NCI-H1092 (cell line): Measurements from ENCODE around the gene CHL1.
A peak's percentile ranks its signal among the peaks of the same experiment; 100 is the strongest.

Experiments used
- DNase-seq: peaks from one replicate; lab custom pipeline; 2025; lab: John Stamatoyannopoulos, UW

CHL1 gene

DNA sequence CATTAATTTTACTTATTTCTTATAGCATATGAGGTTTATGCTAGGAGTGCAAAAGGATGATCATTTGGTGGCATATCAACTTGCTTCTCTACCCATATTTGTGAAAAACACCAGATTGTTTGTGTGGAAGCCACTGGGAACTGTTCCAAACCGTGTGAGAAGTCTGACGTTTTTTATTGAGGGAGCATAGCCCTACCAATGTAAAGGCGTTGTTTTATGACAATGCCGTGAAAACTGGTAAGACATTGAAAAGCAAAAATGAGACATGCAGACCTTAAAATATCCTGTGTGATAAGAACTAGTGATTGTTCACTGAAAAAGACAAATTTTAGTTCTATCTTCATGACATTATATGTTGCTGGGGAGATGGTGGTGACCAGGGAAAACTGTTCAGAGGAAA is 87.8 kb downstream of the CHL1 start:
- no peak for DNase-seq

DNA sequence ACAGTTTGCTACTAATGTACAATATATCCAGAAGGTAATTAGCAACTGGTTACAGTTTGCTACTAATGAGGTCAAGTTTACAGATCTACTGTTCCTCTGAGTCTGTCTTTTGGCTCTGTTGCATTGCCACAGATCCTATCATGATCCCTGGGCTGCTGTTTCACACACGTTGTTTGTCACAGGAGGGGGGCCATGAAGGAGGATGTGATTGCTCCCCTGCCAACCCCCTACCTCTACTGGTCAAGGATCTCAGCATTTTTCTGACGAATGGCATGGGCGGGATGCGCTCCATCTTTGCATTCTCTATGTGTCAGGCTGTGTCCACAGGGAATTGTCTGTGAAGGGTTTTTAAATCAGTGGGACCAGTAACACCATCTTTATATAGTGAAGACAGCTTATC is 91.9 kb downstream of the CHL1 start:
- DNase-seq = no peak

GRCh38 chr3:291028-291427 is 94.5 kb downstream of the CHL1 start:
- no peak for DNase-seq

GRCh38 chr3:291646-292436 is 95.3 kb downstream of the CHL1 start:
- no peak for DNase-seq

GRCh38 chr3:294096-294495 is 97.5 kb downstream of the CHL1 start:
- no peak for DNase-seq

- no peak for DNase-seq
These were observed 98.0 kb downstream of the CHL1 start for GRCh38 chr3:294581-294980.

DNA sequence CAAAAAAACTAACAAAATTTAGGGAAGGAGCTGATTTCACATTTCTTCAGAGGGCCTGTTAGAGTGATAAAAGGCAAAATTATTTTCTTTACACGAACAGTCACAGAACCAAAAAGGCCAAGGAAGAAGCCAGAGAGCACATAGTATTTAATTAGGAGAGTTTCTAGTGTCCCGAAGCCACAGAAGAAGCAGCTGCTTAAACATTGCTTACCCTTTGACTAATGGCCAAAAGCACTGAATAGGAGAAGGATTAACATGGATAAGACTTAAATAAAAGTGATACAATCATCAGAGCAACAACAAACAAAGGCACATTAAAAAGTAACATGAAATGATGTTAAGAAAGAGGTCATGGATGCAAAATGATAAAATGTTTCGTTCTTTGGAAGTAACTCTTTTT is 98.6 kb downstream of the CHL1 start:
- no peak for DNase-seq

GRCh38 chr3:297585-297984 is 101.0 kb downstream of the CHL1 start:
- DNase-seq = peak; percentile 44

DNA sequence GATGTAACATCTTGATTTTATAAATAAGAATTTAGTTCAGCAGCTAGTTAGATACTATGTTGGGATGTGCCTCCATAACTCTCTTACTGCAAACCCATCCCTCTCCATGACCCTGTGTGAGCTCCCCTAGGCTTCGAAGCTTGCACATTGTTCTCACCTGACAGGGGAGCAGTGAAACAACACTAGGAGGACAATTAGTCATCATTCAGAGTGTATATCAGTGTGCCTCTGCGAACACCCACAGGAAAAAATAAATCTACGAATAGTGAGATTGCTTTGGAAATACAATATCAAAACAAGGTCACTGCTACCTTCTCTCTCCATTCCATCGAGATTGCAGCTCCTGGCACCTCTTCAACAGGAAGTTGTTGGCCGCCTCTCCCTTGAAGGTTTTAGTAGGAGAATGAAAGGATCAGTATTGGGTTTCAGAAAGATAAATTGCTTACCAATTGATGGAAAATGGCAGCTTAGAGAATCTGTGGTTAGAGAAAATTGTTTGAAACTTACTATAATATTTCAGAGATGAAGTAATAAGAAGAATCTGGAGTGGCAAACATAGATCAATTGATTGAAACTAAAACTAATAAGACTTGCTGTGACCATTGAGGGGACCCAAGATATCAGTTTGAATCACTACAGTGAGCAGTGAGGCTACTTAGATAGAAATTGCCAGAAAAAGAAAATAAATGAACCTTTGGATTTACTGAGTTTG is 103.2 kb downstream of the CHL1 start:
- DNase-seq = no peak

GRCh38 chr3:307182-307581 is 110.6 kb downstream of the CHL1 start:
- DNase-seq = no peak

DNA sequence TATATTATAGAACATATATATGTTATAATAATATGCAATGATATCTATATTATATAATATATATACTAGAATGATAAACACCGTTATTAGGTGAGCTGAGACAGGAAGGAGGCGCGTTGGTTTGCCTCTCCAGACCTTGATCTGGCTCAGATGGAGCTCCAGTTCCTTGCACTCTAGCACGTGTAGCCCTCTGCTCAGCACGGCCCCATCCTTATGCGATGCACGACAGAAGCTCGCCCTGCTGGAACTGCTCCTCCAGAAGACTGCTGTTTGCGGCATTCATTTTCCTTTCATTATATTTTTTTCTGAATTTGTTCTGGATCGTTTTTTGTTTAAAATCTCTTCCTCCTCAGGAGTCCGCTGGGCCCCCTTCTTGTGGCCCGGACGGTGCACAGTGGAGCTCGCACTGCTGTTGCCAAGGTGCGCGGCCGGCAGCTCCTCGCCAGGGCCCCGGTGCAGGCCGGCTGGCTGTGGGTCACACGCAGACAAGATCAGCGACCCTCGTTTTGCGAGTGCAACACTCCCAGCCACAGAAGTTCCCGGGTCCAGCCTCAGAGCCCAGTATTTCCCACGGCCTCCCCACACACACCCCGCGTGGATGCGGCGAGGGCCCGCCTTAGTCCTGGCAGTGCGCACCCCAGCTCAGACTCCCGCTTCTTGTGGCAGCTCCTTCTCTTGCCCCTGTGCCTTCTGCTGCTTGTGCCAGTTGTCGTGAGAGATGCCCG is 112.2 kb downstream of the CHL1 start:
- no peak for DNase-seq

GRCh38 chr3:312160-312733 is 115.7 kb downstream of the CHL1 start:
- DNase-seq = no peak

DNA sequence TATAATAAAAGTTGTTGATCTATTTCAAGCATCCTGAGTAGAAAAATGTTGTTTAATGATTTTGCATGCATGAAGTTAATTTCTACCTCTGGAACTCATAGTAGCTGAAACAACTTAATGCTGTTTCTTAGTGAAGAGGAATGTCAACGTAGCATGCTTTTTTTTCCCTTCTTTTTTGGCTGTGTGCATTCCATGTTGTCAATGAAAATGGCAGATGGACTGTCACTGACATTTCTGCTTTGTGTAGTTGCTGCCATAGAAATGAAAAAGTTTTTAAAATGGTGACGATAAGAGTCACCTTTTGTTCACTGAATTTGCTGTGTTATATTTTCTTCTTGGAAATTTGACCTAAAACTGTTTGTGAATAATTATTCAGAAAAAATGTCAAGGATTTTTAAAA is 116.3 kb downstream of the CHL1 start:
- no peak for DNase-seq

GRCh38 chr3:317012-317411 is 120.4 kb downstream of the CHL1 start:
- DNase-seq = no peak

- DNase-seq = no peak
These were observed 122.3 kb downstream of the CHL1 start for GRCh38 chr3:318903-319302.

GRCh38 chr3:324423-324822 is 127.9 kb downstream of the CHL1 start:
- DNase-seq = no peak

- no peak for DNase-seq
These were observed 128.9 kb downstream of the CHL1 start for GRCh38 chr3:325495-325894.

- no peak for DNase-seq
These were observed 134.0 kb downstream of the CHL1 start for GRCh38 chr3:330494-331115.

DNA sequence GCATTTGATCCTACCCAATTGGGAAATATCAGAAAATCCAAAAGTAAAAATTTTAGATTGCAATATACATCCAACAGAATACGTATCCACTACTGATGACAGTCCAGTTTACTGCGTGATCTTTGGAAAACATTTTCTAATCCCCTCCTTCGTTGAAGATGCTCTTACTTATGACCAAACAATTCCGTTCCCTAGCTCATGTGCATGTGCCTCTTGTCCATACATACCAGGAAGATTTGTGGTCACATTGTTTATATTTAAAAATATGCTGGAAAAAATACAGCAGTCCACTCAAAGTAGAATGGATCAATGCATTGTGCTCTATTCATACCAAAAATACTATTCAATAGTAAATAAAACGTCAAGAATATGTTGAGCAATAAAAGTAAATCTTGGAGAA is 135.3 kb downstream of the CHL1 start:
- DNase-seq = no peak

DNA sequence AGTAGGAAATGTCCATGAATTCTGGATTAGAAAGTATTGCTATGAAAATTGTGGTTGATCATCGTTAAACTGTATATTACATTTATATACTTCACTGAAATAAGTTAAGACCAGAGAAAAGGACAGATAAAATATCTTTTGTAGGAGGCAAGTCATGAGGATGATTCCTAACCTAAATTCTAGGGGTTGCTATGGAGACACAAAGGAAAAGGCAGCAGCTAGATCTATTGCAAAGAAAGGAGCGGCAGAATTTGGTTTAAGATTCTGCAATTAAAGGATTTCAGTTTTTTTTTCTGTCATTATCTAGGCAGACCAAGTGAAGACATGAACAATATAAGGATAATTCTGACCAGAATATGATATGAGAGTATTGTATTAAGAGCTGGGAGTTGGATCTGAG is 136.1 kb downstream of the CHL1 start:
- DNase-seq = no peak

DNA sequence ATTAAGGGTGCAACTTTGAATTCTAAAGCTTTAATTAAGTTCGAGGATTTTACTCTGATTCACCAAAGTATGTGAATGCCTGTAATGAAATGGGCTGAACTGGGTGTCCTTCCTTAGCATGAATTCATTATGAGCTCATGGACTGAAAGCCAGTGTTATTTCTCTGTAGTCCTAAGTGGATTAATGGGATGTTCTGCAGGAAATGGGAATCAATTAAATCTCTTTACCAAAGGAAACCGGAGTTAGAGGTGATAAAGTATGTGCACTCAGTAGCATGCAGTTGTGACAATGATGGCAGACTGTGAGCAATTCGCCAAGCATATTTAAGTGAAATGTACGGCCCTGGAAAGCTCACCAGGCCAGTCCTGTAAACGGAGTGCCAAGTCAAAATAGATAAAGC is 138.7 kb downstream of the CHL1 start:
- no peak for DNase-seq

GRCh38 chr3:339351-339750 is 142.8 kb downstream of the CHL1 start:
- no peak for DNase-seq
